ENCODE results near the gene WNT7B.

The WNT7B gene

DNA sequence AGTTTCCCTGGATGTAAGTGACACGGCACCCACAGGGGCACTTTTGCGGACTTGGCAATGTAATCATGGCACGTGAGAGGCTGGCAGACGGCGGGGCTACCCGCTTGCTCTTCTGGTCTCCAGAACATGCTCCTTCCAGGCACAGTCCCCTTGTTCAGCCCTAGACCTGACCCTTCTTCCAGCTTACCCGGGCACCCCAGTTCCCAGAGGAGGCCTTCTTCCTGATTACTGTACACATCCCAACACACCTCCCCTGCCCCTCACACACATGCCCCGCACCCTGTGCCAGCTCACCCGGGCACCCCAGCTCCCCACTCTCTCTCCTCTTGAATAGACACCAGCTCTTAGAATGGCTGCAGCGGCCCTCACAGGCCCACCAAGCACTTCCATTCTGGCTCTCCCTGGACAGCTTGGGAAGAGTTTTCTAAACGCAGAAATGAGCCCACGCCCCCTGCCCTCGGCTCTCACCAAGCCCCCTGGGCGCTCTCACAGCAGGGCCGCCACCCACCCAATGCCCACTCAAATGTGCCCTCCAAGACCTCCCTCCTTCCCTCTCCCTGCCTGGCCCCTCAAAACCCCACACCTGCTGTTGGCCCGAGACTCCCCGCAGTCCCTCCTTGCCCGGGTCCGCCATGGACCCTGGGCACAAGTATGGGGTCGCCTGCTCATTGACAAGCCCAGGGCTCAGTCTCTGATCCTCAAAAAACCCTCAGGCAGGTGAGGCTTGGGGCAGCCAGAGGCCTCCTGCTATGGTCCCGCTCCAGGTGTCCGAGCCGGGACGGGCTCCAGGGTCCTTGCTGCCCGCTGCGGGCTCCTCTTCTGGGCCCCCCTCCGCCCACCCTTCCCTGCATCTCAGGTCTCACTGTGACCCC is 88.5 kb downstream of the WNT7B start:
- no peak for DNase-seq (ENCODE audit: low read depth in 3 of 3)

DNA sequence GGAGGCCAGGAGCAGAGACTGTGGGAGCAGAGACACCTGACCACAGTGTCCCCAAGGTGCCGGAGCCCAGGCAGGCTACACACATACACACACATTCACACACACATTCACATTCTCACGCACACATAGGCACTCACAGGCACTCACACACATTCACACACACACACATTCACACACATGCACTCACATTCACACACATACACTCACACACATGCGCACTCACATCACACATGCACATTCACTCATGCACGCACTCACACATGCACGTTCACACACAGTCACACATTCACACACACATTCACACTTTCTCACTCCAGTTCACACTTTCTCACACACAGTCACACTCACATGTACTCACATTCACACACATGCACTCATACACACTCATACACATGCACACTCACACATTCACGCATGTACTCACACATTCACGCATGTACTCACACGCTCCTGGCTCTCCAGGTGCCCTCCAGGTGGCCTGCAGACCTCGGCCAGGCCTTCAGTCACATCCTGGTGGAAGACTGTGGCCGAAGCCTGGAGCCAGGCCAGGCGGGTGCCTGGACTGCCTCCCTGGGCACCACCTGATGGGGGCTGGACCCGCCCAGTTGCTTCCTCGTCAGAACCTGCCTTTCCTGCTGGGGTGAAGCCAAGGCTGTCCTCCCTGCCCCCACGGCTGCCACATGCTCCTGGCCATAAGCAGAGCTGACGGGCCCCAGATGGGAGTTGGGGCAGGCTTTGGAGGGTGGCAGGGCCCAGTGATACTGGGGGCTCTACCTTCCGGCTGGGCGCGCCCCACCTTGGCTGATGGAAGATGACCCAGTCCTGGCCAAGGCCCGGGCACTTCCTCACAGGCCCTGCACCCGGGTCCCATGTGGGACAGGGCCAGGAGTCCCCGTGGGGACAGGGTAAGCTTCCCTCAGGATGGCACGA is 89.5 kb downstream of the WNT7B start:
- DNase-seq (ENCODE audit: low read depth in 3 of 3) = no peak

DNA sequence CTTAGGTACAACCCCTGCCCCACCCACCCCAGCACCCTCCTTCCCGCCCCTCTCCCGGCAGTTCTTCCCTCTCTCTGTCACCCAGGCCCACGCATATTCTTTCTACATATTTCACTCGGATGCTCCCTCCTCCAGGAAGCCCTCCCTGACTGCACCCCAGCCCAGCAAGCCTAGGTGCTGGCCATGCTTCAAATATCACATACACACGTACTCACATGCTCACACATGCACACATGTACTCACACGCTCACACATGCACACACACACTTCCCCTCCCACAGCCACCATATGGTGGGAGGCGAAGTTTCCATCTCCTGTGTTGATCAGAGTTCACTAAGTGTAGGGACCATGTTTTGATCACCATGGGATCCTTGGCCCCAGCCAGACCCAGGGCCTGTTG is 90.4 kb downstream of the WNT7B start:
- no peak for DNase-seq (ENCODE audit: low read depth in 3 of 3)

DNA sequence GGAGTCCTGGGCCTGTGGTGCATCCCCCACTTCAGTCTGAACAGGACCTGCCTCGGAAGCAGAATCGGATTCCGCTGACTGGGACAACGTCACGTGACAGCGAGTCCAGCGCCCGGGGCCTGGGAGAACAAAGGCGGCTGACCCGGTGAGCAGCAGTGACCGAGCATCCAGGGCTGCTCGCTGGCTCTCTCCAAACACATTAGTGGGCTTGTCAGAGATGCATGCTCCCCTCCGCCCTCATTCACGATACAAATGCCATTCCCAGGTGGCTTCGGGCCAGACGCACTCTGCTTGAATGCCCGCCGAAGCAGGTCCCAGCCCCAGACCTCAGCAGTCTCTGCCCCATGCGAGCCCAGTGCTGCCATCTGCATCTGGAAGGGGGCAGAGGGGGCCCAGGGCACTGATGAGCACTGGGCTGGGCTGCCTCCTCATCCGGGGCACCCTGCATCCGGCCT is 91.0 kb downstream of the WNT7B start:
- no peak for DNase-seq (ENCODE audit: low read depth in 3 of 3)

DNA sequence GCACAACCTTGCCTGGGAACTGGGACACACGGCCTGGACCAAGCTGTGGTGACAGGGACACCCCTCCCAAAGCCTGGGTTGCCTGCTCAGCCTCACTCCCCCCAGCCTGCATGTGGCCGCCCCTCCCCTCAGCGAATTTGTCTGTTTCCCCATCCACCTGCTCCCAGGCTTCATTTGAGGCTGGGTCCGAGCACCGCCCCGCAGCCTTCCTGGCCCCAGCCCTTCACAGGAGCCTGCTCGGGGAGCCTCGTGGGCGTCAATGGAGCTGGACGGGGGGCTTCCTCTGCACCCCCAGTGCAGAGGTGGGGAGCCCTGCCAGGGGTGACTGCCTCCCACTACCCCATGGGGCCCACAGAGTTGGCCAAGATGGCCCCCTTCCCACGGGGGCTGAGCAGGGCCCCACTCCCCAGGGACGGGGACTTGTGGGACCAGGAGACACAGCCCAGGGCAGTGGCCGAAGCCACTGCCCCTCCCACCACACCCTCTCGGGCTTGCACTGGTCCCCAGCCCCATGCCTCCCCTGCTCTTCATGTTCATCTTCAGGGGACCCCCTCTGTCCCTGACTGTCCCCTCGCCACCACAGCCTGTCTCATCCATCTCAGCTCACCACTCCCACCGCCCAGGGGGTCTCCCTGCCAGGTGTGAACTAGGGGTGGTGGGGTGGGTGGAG is 91.7 kb downstream of the WNT7B start:
- no peak for DNase-seq (ENCODE audit: low read depth in 3 of 3)

DNA sequence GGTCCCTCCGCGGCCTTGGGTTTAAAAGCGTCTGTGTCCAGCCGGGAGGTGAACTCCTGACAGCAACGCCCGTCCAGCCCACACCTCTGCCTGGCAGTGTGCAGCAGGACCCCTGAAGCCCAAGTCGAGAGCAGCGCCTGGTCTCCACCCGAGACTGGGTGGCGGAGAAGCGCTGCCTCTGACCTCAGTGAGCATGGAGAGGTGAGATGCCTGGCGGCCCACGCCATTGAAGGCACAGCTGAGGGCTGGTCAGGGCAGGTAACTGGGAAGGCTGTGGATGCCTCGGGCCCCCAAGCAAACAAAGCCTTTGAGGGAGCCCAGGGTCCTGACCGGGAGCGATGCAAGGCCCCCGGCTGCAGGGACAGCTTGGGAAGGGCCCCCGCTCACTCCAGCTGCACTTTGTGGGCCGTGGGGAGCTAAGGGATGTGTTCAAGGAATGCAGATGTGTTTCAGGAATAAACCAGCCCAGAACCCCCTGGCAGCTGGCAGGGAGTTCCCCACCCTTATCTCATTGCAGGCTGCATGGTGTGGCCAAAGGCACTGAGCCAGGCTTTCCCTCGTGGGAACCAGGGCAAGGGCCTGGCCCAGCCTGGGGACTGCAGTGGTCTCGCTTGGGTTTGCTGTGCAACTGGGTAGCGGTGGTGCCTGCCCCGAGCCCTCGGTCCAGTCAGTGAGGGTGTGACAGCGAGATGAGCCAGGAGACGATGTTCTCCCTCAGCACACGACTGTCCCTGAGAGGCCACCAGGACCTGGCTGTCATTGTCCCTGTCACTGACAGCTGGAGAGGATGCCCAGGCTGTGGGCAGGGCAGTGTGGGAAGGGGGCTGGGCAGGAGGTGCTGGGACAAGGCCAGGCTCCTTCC is 92.5 kb downstream of the WNT7B start:
- no peak for DNase-seq (ENCODE audit: low read depth in 3 of 3)

DNA sequence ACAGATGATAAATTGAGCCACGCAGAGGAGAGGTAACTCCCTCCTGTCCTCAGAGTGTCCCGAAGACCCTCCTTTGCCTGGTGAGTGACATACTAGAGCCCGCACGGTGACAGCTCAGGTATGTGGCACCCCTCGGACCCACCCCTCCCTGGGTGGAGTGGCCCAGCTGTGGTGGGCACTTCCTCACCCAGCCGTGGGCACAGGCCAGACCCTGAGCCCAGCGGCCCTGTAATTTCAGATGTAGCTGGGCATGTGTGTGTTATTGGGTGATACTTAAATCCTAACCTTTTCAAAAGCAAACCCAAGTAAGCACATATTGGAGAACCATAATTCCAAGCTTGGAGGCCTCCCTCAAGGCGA is 93.2 kb downstream of the WNT7B start:
- DNase-seq (ENCODE audit: low read depth in 3 of 3) = no peak

DNA sequence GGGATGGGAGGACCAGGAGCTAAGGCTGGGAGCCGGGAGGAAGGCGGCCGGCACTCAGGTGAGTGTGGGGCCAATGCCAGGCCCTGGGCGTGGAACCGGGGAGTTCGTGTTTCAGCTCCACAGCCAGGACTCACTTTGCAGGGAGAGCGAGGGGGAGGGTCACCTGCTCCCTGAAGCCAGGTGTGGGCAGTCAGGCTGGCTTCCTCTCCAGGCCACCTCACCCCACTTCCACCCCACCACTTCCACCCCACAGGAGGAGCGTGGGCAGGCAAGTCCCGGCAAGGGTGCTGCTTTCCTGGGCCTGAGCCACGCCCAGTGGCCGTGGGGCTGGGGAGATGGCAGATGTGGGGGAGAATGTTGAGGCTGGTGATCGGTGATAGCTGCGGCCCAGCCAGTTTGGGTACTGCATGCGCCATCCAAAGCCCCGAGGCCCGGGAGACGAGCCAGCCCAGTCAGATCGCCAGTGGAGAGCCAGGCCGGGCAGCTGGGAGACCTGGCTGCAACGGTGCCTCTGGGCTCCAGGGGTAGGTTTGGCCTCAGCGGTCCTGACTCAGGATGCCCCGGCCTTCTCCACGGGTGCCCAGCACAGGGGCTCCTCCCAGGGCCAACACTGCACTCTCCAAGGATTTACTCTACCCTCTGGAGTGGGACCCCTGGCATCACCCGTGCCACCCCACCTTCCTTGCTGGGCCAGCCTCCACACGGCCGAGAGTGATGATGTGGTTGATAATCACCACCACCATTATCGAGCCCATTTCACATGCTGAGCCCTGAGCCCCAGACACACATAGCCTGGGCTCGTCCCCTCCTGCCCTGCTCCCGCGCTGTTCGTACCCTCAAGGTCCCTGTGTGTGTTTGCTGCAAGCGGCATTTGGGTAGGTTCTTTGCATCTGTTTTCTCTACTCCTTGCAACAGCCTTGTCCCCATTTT is 93.8 kb downstream of the WNT7B start:
- DNase-seq (ENCODE audit: low read depth in 3 of 3) = no peak

DNA sequence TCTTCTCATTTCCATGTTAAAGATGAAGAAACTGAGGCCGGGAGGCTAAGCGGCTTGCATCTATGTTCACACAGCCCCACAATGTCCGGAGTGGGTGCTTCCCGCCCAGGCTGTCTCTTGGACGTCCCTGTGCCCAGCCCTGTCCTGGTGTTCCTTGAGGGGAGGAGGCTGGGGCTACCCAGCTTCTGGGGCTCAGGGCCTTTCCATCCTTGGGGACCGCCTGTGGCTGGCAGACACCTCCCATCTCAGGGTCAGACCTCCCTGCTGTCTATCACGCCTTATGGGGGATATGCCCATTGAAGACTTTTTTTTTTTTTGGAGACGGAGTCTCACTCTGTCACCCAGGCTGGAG is 95.5 kb downstream of the WNT7B start:
- no peak for DNase-seq (ENCODE audit: low read depth in 3 of 3)

DNA sequence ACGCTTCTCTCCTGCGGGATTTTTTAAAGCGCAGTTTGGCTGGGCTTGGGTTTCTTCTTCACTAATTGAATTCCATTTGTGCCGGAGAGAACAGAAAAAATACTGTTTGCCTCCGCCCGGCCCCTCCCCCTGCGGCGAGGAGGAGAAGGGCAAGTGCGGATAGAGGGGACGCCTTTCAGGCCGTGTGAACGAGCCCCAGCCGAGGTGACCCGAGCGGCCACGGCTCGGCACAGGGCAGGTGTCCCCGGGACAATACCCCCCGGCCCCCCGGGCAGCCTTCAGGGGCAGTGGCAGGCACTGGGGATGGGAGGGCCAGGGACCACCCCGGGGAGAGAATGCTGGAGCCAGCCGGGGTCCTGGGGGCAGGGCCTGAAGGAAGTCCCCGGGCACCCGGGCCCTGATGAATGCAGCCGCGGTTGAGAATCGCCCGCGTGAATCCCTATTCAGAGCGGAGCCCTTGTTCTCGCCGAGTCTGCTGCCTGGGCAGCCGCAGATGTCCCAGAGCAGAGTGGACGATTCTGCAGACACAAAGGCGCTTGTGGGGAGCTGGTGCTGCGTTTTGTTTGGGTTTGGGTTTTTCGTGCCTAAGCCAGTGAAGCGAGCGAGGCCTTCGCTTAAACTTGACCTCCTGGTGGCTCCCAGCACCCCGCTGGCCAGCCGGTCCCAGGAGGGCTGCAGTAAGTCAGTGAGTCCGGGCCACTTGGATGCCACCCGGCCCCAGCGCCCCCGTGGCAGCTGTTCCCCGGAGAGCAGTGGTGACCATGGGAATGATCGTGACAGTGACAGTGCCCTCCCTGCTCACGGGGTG is 96.0 kb downstream of the WNT7B start:
- no peak for DNase-seq (ENCODE audit: low read depth in 3 of 3)

DNA sequence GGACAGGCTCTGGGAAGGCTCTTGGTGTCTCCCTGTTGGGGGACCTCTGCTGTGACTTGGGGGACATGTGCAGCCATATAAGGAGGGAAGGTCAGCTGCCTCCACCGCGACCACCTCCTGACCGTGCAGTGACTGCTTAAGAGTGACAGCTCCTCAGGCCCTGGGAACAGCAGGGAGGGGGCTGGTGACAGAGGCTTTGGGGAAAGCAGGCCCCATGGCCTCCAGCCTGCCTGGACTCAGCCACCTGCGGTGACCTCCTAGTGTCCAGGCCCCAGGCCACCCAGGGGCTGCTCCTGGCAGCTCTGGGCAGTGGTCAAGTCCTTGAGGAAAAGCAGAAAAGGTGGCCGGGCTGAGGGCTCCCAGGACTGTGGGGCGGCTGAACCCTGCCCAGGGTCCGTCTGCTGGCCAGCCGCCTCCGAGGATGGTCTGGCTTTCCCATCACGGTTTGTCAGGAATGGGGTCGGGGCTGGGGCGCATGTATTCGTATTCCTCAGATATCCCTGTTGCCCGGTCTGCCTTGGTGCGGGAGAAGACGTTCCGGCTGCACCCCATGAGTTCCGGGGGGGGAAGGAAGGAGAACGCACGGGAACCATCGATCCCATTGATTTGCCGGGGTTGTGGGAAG is 96.8 kb downstream of the WNT7B start:
- DNase-seq (ENCODE audit: low read depth in 3 of 3) = no peak

DNA sequence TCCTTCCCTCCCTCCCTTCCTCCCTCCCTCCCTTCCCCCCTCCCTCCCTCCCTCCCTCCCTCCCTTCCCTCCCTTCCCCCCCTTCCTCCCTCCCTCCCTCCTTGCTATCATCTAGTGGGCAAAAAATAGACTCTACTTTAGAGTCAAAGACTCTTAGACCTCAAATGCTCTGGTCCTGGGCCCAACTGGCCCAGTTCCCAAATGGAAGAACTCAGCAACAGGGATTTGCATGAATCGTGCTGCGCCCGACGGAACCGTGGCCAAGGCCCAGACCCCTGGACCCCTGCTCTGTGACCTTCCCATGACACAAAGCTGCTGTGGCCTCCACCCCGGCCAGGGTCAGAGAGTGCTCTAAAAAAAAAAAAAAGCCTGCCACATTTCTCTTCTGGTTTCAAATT is 97.4 kb downstream of the WNT7B start:
- no peak for DNase-seq (ENCODE audit: low read depth in 3 of 3)

DNA sequence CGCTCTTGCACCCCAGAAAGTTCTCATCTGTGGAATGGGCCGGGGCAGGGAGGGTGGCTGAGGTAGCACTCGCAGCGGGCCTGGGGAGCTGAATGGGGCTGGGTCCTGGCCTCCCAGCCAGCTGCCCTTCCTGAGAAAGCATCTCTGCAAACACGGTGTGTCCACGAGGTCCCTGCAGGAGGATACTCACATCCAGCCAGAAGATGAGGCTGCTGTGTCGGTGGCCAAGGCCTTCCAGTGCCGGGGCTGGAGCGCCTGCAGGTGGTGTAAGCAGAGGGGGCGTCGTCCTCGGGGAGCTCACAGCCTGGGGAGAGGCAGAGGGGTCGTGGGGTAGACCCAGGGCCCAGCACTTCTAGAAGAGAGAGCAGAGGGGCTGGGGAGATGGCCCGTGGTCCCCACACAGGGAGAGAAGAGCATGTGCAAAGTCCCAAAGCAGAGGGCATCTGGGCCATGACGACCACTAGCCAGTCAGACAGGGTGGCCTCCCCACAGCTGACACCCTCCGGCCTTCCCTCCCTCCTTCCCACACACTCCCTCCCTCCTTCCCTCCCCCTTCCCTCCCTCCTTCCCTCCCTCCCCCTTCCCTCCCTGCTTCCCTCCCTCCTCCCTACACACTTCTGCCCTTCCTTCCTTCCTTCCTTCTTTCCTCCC is 97.9 kb downstream of the WNT7B start:
- DNase-seq (ENCODE audit: low read depth in 3 of 3) = no peak

DNA sequence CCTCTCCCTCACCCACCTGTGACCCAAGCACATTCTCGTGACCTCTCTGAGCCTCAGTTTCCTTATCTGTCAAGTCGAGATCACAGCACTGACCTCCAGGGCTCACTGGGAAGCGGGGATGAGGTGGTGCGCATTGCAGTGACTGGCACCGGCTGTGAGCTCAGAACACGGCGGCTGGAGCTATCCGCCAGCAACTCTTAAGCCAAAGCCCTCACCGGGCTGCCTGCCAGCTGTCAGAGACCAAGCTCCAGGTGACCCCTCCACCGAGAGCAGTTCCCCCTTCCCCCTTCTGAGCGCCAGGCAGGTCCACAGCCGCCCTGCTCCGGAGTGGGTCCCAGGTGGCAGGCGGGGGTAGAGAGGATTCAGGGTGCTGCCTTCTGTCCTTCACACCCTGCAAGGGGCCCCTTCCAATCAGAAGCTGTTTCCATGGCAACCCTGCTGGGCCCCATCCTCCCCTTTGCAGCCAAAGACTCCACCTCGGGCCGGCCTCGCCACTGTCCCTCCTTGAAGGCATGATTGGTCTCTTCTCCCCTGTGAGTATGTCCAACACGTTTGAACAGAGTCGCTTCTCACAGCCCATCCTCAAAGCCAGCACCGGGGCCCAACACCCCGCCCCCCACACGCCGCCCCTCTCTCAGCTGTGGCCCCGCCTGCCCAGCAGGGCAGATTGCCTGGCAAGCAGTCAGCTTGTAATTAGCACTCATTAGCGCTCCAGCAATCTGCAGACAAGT is 98.7 kb downstream of the WNT7B start:
- no peak for DNase-seq (ENCODE audit: low read depth in 3 of 3)

DNA sequence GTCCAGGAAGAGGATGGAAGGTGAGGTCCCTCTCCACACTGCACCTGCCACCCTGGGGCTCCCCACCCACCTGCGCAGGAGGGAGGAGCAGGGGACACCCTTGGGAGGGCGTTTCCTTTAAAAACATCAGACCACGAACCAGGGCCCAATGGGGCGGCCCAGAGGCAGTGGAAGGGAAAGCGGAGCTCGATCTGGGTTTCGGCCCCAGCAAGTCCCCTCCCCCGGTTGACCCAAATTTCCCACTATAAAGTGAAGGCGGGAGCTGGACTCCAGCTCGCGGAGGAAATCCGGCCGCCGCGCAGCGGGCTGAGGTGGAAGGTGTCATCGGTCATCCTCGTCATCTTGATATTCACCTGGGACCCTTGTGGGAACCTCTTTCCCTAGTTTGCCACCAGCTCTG is 99.3 kb downstream of the WNT7B start:
- DNase-seq (ENCODE audit: low read depth in 3 of 3) = no peak

DNA sequence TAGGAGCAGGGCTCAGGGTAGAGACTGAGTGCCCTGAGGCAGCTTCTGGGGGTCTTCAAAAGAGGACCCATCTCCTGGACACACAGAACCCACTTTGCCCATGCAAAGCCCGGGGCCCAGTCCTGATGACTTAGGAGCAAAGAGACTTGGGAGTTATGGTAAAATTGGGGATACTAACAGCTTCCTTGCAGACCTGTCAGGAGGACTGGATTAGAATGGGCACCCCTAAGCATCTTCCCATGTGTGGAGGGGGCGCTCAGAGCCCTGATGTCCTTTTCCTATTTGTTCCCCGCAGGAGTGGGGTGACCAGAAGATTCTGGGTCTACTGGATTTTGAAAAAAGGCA is 100.0 kb downstream of the WNT7B start:
- DNase-seq (ENCODE audit: low read depth in 3 of 3) = no peak

DNA sequence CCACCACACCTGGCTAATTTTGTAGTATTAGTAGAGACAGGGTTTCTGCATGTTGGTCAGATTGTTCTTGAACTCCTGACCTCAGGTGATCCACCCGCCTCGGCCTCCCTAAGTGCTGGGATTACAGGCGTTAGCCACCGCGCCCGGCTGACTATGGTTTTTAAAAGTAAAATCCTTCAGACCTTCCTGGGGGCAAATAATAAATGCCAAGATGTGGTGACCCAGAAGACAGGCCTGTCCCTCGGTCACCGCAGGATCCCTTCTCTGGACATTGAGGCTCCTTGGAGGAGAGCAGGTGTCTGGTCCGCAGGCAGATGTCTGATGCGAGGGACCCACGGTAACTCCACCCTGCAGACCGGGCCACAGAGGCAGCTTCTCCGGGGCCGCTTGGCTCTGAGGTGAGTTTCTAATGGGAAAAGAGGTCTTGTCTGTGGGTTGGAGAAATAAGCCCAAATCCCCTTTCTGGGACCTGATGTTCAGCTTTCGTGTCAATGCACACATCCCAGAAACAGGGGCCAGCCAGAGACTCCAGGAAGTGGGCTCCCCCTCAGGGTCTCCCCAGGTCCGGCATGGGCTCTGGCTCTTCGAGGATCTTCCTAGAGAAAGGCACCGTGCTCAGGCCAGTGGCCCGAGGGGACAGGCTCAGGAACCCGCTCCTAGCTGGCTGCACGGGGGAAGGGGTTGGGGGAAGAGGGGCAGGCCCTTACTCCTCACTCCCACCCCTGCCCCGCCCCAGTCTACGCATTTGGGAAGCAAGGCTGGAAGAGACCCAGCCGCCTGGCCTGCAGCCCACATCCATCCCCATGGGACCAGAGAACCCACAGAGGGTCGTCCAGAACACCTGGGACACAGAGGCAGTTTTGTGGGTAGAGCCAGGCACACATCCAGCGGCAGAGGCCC is 100.6 kb downstream of the WNT7B start:
- DNase-seq (ENCODE audit: low read depth in 3 of 3) = no peak
